Esophagus squamous epithelium (tissue), 4 donors: ENCODE results near the gene NDFIP1.

Experiments
- CTCF ChIP-seq, 6 experiments: fragments of 450-650 bp in 4 of 6; fragments of 200-600 bp in 2 of 6; sonication (generic) in 2 of 6; IDR thresholded peaks; one replicate each; pipeline ENCODE4 v1.5.1; 2016 to 2019; ENCODE audit warnings: antibody characterized with exemption in 6 of 6, mild to moderate bottlenecking in 4 of 6, moderate library complexity in 4 of 6
- POLR2A ChIP-seq, 4 donors: fragments of 450-650 bp; IDR thresholded peaks; one replicate each; pipeline ENCODE4 v1.6.1; 2017; ENCODE audit warnings: antibody characterized with exemption in 4 of 4, mild to moderate bottlenecking in 4 of 4, moderate library complexity in 3 of 4

GRCh38 chr5:142063376-142063775, 45.2 kb upstream of the NDFIP1 start:
- no peak for TF ChIP-seq CTCF (IDR thresholded peaks at IDR 0.05)
- TF ChIP-seq POLR2A (IDR thresholded peaks at IDR 0.05), result no peak
